DMS 273 (cell line): ENCODE results near the gene ETFA.
"Not testable (repeated sequence)": the region's sequence is repeated elsewhere in the genome, so short reads cannot be mapped to it uniquely, and the experiment has no call there.

Experiments used
- DNase-seq: peaks from one replicate; lab custom pipeline; 2025; ENCODE audit not compliant: unreplicated experiment; lab: John Stamatoyannopoulos, UW

ETFA gene

GRCh38 chr15:76285241-76285825 is 25.9 kb downstream of the ETFA start:
- DNase-seq, result peak; percentile 48

DNA sequence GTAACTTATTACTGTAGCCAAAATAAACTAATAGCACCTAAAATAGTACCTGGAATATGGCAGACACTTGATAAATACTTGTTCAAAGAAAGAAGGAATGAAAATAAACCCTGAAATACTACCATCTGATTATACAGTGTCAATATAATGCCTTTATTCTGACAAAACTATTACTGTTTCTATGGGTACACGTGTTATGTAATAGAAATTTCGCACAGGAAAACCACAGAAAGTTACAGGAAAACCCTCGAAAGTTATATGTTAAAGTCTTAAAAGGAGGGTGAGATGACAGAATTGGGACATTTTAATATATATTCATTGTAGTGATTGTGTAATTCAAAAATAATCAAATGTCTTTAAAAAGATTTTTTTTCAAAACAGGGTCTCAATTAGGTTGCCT is 28.8 kb downstream of the ETFA start:
- no peak for DNase-seq

DNA sequence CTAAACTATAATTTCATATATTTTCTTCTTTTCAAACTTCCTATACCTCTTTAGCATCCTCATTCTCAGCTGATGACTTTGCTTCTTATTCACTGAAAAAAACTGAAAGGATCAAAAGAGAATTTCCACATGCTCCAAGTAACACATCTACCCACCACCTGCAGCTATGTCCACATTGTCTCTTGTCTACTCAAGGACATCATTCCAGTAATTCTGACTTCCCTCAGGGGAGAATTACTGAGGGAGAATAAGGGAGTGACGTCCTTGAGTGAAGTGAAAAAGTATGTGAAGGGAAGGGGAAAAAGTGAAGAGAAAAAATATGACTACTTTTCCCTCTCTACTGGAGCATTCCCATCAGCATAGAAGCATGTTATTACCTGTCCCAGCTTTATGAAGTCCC is 32.6 kb downstream of the ETFA start:
- DNase-seq, result no peak

GRCh38 chr15:76274821-76275220 is 36.4 kb downstream of the ETFA start:
- DNase-seq, result no peak

- peak; percentile 45 for DNase-seq
These were observed 37.0 kb downstream of the ETFA start for GRCh38 chr15:76274226-76274625.

DNA sequence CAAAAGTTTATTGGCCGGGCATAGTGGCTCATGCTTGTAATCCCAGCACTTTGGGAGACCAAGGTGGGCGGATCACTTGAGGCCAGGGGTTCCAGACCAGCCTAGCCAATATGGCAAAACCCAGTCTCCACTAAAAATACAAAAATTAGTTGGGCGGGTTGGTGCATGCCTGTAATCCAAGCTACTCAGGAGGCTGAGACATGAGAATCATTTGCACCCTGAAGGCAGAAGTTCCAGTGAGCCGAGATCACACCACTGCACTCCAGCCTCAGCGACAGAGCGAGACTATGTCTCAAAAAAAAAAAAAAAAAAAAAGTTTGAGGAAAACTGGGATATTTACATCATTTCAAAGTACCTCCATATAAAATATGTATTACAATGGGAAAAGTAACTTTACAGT is 40.4 kb downstream of the ETFA start:
- no peak for DNase-seq

DNA sequence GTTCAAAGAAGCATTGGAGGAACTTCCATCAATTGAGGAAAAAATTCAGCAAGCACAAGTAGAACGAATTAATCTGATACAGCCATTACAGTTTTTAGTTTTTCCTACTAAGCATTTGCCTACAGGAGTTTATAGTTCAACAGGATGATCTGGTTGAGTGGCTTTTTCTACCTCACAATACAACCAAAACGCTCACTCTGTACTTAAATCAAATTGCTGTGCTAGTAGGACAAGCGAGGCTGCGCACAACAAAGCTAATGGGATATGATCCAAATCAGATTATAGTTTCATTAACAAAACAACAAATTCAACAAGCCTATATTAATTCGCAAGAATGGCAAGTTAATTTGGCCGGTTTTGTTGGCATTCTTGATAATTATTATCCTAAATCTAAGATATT is 44.2 kb downstream of the ETFA start:
- no peak for DNase-seq

GRCh38 chr15:76265769-76266168 is 45.5 kb downstream of the ETFA start:
- DNase-seq, result not testable (repeated sequence)

- DNase-seq, result no peak
These were observed 50.9 kb downstream of the ETFA start for GRCh38 chr15:76260246-76260938.

- no peak for DNase-seq
These were observed 51.9 kb downstream of the ETFA start for GRCh38 chr15:76259392-76259791.

GRCh38 chr15:76258460-76258859 is 52.8 kb downstream of the ETFA start:
- peak; percentile 92 for DNase-seq

DNA sequence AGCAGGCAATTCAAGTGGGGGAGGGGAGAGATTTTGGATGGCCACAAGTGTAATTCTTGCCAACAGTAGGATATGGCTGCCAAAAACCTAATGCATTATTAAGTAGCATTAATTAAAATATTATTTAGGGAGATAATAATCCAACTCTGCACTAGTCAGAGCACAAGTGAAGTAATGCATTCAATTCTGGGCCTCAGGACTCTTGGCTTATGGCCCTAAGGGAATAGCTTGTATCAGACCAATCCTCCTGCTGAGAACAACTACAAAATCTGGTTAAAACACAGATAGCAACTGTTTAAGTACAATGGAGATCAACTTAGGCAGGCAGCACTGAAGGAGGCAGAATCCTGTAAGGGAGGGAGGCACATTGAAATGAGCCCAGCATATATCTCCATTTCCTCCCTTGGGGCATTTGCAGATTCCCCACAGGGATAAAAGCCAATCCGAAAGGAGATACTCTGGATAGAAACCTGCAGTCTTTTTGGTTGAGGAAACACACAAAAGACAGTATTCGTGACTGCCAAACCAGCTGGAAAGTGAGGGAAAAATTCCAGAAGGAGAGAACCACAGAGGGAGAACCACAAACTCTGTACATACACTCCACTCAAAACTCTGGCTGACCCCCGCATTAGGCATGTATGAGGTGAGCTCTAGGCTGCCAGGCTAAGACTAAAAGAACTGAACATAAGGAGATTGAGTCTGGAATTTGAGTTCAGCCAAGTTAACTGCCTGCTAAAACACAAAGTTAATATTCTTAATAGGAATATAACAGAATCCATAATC is 57.4 kb downstream of the ETFA start:
- DNase-seq, result peak; percentile 33

- no peak for DNase-seq
These were observed 59.0 kb downstream of the ETFA start for GRCh38 chr15:76252249-76252648.

GRCh38 chr15:76251717-76252116 is 59.6 kb downstream of the ETFA start:
- no peak for DNase-seq

- DNase-seq, result no peak
These were observed 66.1 kb downstream of the ETFA start for GRCh38 chr15:76245072-76245610.

DNA sequence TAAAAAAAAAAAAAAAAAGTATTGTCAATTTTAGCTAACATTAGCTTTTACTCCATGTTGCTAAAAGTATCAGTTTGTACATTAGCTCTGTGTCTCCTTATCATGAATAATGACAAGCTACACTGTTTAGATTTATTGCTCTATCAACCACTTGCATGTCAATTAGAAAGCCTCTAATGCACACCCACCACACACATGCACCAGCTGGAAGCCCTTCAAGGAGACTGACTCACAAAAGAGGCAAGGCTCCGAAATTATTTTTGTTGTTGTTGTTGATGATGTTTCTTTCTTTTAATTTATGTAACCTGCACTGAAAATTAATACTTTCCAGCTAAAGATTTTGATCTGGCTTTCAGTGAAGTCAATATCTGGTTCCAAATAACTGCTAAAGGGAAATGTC is 71.5 kb downstream of the ETFA start:
- peak; percentile 54 for DNase-seq

- DNase-seq, result no peak
These were observed 74.9 kb downstream of the ETFA start for GRCh38 chr15:76236350-76236749.

- DNase-seq, result peak; percentile 74
These were observed 76.0 kb downstream of the ETFA start for GRCh38 chr15:76235186-76235826.

DNA sequence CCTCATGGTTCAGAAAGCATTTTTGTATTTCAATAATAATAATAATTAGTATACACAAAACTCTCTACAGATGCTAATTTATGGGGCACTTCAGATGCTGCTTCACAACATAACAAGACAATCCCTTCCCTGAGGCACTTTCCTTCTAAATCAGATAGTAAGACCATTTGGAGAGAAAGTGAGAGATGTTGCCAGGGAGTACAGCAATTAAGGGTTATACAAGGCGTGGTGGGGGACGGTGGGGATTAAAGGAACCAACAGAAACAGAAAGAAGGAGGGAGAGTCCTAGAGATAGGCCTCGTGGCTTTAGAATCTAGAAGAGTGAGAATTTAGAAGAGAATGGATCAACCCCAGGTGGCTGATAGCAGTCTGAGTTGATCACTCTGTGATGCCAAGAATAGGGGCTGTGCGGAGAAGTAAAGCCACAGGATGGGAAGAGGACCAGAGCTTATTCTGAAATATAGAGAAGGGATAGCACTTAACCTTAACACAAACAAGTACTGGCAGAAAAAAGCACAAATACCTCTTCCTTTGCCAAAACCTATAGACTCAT is 76.9 kb downstream of the ETFA start:
- no peak for DNase-seq

- DNase-seq, result no peak
These were observed 77.3 kb downstream of the ETFA start for GRCh38 chr15:76233921-76234320.

- no peak for DNase-seq
These were observed 82.0 kb downstream of the ETFA start for GRCh38 chr15:76229266-76229665.
